GM19239 (cell line): Measurements from ENCODE around the gene PSTPIP2.

ENCODE experiments used
- DNase-seq: peaks from one replicate; pipeline ENCODE4 v3.0.0; 2011; ENCODE audit warnings: low spot score; ENCODE audit not compliant: insufficient read length
- FAIRE-seq: peaks from 2 replicates; lab custom pipeline; 2011; peaks lifted over from hg19 to GRCh38; lab: Jason Lieb, UNC

PSTPIP2 gene

GRCh38 chr18:45951016-45951714, 120.9 kb downstream of the PSTPIP2 start:
- FAIRE-seq = no peak
- no peak for DNase-seq

GRCh38 chr18:45945669-45946068, 126.4 kb downstream of the PSTPIP2 start:
- DNase-seq = no peak
- no peak for FAIRE-seq

GRCh38 chr18:45940724-45941123, 131.3 kb downstream of the PSTPIP2 start:
- DNase-seq (no peak), FAIRE-seq (peak; percentile 47)

GRCh38 chr18:45939236-45939635, 132.8 kb downstream of the PSTPIP2 start:
- DNase-seq (no peak), FAIRE-seq (no peak)

- no peak for DNase-seq
- FAIRE-seq = peak; percentile 66
Observed at GRCh38 chr18:45938488-45938935, 133.5 kb downstream of the PSTPIP2 start.

- FAIRE-seq = no peak
- no peak for DNase-seq
Observed at GRCh38 chr18:45935591-45936335, 136.3 kb downstream of the PSTPIP2 start.
